SU-DHL-6 (cell line): ENCODE measurements around the gene EGFL7.

Experiments
- H2AFZ ChIP-seq: fragments of 200-600 bp; sonication (generic); 2 replicates; pipeline ENCODE4 v1.6.1; 2014; ENCODE audit warnings: low read depth, mild to moderate bottlenecking, moderate library complexity, mixed read lengths, antibody characterized with exemption, low read length; ENCODE audit not compliant: severe bottlenecking
- H3F3A ChIP-seq: fragments of 200-600 bp; shearing (Covaris generic); 2 replicates; pipeline ENCODE4 v1.6.0; 2016; ENCODE audit warnings: antibody characterized with exemption, mild to moderate bottlenecking; ENCODE audit not compliant: insufficient read depth
- H3K27ac ChIP-seq: fragments of 200-600 bp; sonication (generic); 2 replicates; pipeline ENCODE4 v1.5.1; 2016; ENCODE audit warnings: low read depth, mild to moderate bottlenecking, low read length, moderate library complexity, mixed read lengths
- H3K27me3 ChIP-seq: fragments of 200-600 bp; sonication (generic), shearing (Covaris generic); 2 replicates; pipeline ENCODE4 v1.6.0; 2014; ENCODE audit warnings: mild to moderate bottlenecking, low read length
- H3K36me3 ChIP-seq: fragments of 200-600 bp; sonication (generic); 2 replicates; pipeline ENCODE4 v1.6.1; 2014; ENCODE audit warnings: mild to moderate bottlenecking, low read length, mixed read lengths
- H3K4me2 ChIP-seq: fragments of 300-600, 200-600 bp; shearing (Covaris generic), sonication (generic); 2 replicates; pipeline ENCODE4 v1.6.0; 2014; ENCODE audit warnings: low read length, low read depth, mild to moderate bottlenecking; ENCODE audit not compliant: poor library complexity, severe bottlenecking
- H3K4me3 ChIP-seq: fragments of 200-600 bp; sonication (generic); 2 replicates; pipeline ENCODE4 v1.5.1; 2014; ENCODE audit warnings: antibody characterized with exemption, low read length, mild to moderate bottlenecking, mixed read lengths; ENCODE audit not compliant: insufficient read depth, poor library complexity, severe bottlenecking
- H3K79me2 ChIP-seq: fragments of 200-600 bp; sonication (generic); 2 replicates; pipeline ENCODE4 v1.6.1; 2014; ENCODE audit warnings: mild to moderate bottlenecking, low read length, moderate library complexity; ENCODE audit not compliant: insufficient read depth
- H3K9ac ChIP-seq: fragments of 200-600 bp; sonication (generic); 2 replicates; pipeline ENCODE4 v1.7.0; 2014; ENCODE audit warnings: mild to moderate bottlenecking, low read length
- H3K9me2 ChIP-seq: fragments of 200-600 bp; sonication (generic); replicated peaks from 2 replicates; pipeline ENCODE4 v1.6.1; 2014; ENCODE audit warnings: low read length; ENCODE audit not compliant: insufficient read depth
- H3K9me3 ChIP-seq: fragments of 200-600 bp; sonication (generic); 2 replicates; pipeline ENCODE4 v1.6.1; 2014; ENCODE audit warnings: low read length, mixed read lengths; ENCODE audit not compliant: insufficient read depth
- H4K20me1 ChIP-seq: fragments of 200-600 bp; sonication (generic); 2 replicates; pipeline ENCODE4 v1.6.1; 2014; ENCODE audit warnings: low read depth, mild to moderate bottlenecking, antibody characterized with exemption, low read length, moderate library complexity, mixed read lengths
- EZH2phosphoT487 ChIP-seq: fragments of 200-600 bp; sonication (generic), shearing (Covaris generic); conservative IDR thresholded peaks from 2 replicates; pipeline ENCODE4 v1.6.1; 2018; ENCODE audit warnings: mild to moderate bottlenecking, antibody characterized with exemption, low read length, moderate library complexity, mixed read lengths
- TF ChIP-seq, protein P1 (sequence below): fragments of 200-600 bp; sonication (generic); IDR thresholded peaks from one replicate; pipeline ENCODE4 v1.5.1; 2017; ENCODE audit warnings: antibody characterized with exemption, mild to moderate bottlenecking, low read length, moderate library complexity; ENCODE audit not compliant: insufficient read depth, poor library complexity, severe bottlenecking

The EGFL7 gene

DNA sequence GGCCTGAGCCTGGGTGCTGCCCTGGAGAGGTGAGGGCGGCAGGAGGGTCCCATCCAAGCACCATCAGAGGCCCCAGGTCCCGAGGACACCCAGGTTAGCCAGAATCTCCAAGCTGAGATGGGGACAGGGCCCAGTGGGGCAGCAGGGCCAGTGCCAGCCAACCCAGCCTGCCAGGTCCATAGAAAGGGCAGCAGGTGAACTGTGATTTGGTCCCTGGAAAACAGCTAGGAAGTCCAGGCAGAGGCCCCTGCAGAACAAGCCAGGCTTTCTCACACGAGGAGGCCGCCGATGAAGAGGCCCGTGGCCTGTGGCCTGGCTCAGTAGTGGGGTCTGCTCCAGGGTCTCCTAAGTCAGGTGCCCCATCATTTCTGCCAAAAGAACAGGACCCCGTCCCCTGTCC, 22.5 kb downstream of the EGFL7 start:
- Histone ChIP-seq H3K4me3 (no peak overlapping the region), H3K27ac (no peak overlapping the region), H3K4me2 (no peak overlapping the region), H3K9ac (no peak overlapping the region), H3K27me3 (no peaks in the 10 kb centered on the region), H3K9me2 (no peaks in the 10 kb centered on the region), H4K20me1 (no peaks in the 10 kb centered on the region), H2AFZ (no peak overlapping the region), H3F3A (no peaks in the 10 kb centered on the region; the same call in 1 of the 2 replicates), H3K9me3 (no peaks in the 10 kb centered on the region), H3K79me2 (no peaks in the 10 kb centered on the region), H3K36me3 (no peaks in the 10 kb centered on the region)
- no peak for TF ChIP-seq EZH2phosphoT487
- TF ChIP-seq, protein P1, sequence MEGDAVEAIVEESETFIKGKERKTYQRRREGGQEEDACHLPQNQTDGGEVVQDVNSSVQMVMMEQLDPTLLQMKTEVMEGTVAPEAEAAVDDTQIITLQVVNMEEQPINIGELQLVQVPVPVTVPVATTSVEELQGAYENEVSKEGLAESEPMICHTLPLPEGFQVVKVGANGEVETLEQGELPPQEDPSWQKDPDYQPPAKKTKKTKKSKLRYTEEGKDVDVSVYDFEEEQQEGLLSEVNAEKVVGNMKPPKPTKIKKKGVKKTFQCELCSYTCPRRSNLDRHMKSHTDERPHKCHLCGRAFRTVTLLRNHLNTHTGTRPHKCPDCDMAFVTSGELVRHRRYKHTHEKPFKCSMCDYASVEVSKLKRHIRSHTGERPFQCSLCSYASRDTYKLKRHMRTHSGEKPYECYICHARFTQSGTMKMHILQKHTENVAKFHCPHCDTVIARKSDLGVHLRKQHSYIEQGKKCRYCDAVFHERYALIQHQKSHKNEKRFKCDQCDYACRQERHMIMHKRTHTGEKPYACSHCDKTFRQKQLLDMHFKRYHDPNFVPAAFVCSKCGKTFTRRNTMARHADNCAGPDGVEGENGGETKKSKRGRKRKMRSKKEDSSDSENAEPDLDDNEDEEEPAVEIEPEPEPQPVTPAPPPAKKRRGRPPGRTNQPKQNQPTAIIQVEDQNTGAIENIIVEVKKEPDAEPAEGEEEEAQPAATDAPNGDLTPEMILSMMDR = no peak

DNA sequence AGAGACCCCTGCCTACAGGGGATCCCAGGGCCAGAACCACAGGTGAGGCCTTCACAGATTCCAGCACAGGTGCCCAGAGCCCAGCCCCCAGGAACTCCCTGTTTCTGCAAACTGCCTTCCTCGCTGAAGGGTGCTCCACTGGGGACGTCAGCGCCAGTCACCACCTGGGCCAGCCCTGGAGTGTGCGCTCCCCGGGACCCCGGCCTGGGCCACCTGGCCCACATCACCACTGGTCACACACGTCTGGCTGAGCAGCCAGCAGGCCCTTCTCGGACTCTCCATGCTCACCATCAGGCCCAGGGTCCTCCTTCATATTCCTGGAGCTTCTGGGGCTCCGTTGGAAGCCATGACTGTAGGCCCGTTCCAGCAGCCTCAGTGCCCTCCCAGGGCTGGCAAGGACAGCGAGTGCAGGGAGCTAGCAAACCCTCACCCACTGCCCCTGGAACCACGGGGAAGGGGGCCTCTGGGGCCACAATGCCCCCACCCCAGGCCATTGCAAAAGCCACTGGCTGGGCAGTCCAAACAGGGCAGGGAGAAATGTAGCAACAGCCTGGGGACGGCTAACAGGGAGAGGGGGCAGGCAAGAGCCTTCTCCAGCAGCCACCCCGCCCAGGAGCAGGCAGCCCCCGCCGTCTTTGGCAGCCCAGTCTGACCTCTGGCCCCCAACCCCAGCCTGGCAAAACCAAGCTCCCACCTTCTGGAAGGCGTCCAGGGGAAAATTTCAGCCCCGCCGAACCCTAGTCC, 23.2 kb downstream of the EGFL7 start:
- no peaks in the 10 kb centered on the region for H4K20me1 ChIP-seq
- no peaks in the 10 kb centered on the region for H3K27me3 ChIP-seq
- no peaks in the 10 kb centered on the region; the same call in 1 of the 2 replicates for H3F3A ChIP-seq
- TF ChIP-seq, protein P1 = no peak
- TF ChIP-seq EZH2phosphoT487 = no peak
- H3K4me3 ChIP-seq = no peak overlapping the region
- no peaks in the 10 kb centered on the region for H3K79me2 ChIP-seq
- H3K27ac ChIP-seq = no peak overlapping the region
- H3K4me2 ChIP-seq = peak overlapping the region; percentile 50
- no peaks in the 10 kb centered on the region for H3K36me3 ChIP-seq
- peak overlapping the region; percentile 50; the same call in 1 of the 2 replicates for H3K9ac ChIP-seq
- H3K9me3 ChIP-seq = no peaks in the 10 kb centered on the region
- no peak overlapping the region for H2AFZ ChIP-seq
- no peaks in the 10 kb centered on the region for H3K9me2 ChIP-seq

DNA sequence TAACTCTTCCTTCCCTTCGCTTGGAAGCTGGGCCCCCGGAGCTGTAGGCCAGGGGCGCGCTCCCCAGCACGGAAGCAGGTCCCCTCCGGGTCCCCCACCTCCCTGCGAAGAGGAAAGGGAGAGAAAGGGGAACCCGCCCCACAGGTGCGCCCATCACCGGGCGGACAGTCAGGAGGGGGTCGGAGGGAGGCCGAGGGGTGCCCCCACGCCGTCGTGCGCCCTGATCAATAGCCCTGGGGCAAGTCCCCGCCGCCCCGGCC, 23.7 kb downstream of the EGFL7 start:
- peak overlapping the region; percentile 50 for H3K9ac ChIP-seq
- peak overlapping the region; percentile 68 for H2AFZ ChIP-seq
- H3K27me3 ChIP-seq = no peaks in the 10 kb centered on the region
- H3F3A ChIP-seq = no peaks in the 10 kb centered on the region; the same call in 1 of the 2 replicates
- H3K9me3 ChIP-seq = no peaks in the 10 kb centered on the region
- peak overlapping the region; percentile 50 for H3K4me3 ChIP-seq
- H3K9me2 ChIP-seq = no peaks in the 10 kb centered on the region
- H3K79me2 ChIP-seq = no peaks in the 10 kb centered on the region
- H3K27ac ChIP-seq = no peak overlapping the region
- no peaks in the 10 kb centered on the region for H3K36me3 ChIP-seq
- no peaks in the 10 kb centered on the region for H4K20me1 ChIP-seq
- H3K4me2 ChIP-seq = peak overlapping the region; percentile 50
- TF ChIP-seq EZH2phosphoT487 = no peak
- TF ChIP-seq, protein P1 = no peak
